Measurements from ENCODE around the gene PPP3CB.

DNA sequence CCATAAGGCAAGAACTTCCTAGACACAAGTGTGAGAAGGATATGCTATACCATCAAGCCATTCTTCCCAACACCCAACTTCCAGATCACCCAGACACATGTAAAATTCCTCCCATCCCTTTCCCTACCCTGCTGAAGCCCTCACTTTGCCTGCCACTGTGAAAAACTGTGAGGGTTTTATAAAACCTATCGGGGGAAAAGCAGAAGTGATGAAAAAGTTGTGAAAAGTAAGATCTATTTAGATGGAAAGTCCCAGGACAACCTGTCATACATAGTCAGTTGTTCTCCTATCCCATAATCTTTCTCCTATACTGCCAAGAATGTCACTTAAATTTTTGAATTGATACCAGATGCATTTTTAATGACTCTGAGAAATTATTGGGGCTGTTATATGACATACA, 39.0 kb upstream of the PPP3CB start:
- TF ChIP-seq, protein P1, sequence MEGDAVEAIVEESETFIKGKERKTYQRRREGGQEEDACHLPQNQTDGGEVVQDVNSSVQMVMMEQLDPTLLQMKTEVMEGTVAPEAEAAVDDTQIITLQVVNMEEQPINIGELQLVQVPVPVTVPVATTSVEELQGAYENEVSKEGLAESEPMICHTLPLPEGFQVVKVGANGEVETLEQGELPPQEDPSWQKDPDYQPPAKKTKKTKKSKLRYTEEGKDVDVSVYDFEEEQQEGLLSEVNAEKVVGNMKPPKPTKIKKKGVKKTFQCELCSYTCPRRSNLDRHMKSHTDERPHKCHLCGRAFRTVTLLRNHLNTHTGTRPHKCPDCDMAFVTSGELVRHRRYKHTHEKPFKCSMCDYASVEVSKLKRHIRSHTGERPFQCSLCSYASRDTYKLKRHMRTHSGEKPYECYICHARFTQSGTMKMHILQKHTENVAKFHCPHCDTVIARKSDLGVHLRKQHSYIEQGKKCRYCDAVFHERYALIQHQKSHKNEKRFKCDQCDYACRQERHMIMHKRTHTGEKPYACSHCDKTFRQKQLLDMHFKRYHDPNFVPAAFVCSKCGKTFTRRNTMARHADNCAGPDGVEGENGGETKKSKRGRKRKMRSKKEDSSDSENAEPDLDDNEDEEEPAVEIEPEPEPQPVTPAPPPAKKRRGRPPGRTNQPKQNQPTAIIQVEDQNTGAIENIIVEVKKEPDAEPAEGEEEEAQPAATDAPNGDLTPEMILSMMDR (IDR thresholded peaks at IDR 0.05; ENCODE audit: poor library complexity) = no peak
- no peak for TF ChIP-seq EZH2 (IDR thresholded peaks at IDR 0.05; ENCODE audit: borderline replicate concordance)
- no peak for TF ChIP-seq EZH2phosphoT487 (IDR thresholded peaks at IDR 0.05; ENCODE audit: low read depth, severe bottlenecking, unreplicated experiment)
